ENCODE measurements around the gene TNIP1. TPM values are rescaled to one million over a fixed set of nuclear protein-coding genes. Genes with fewer than 3 reads are reported as not detected.

TNIP1 gene
- total RNA-seq, 1 donor from 2014 or later, result 512 TPM

DNA sequence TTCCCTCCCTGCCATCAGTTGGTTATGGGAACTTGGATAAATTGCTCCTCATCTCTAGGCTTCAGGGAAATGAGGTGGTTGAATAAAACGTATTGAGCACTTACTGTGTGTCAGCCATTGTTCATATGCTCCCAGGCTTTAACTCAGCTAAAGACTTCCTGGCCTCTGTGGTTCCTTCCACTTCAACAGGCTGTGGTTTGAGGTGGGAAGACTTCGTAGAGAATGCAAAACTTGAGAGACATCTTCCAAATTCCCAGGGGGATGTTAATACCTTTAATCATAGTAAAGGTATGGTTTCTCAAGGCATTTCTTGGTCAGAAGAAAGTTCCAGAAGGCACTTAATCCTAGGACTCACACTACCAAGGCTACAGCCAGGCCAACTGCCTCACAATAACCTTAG is 62.0 kb downstream of the TNIP1 start:
- CTCF ChIA-PET, result no interaction called here
- Mint-ChIP-seq H3K4me1 (peaks cover 20% of the 10 kb centered on the region), H3K27me3 (no peaks in the 10 kb centered on the region), H3K4me3 (no peak overlapping the region), H3K36me3 (ENCODE audit: low read depth) (peaks cover 4% of the 10 kb centered on the region), H3K27ac (no peak overlapping the region), H3K9me3 (no peaks in the 10 kb centered on the region)
- TF ChIP-seq, protein P1, sequence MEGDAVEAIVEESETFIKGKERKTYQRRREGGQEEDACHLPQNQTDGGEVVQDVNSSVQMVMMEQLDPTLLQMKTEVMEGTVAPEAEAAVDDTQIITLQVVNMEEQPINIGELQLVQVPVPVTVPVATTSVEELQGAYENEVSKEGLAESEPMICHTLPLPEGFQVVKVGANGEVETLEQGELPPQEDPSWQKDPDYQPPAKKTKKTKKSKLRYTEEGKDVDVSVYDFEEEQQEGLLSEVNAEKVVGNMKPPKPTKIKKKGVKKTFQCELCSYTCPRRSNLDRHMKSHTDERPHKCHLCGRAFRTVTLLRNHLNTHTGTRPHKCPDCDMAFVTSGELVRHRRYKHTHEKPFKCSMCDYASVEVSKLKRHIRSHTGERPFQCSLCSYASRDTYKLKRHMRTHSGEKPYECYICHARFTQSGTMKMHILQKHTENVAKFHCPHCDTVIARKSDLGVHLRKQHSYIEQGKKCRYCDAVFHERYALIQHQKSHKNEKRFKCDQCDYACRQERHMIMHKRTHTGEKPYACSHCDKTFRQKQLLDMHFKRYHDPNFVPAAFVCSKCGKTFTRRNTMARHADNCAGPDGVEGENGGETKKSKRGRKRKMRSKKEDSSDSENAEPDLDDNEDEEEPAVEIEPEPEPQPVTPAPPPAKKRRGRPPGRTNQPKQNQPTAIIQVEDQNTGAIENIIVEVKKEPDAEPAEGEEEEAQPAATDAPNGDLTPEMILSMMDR (IDR thresholded peaks at IDR 0.05), result no peak
- POLR2A ChIA-PET, result no interaction called here
- DNase-seq (no peak), ATAC-seq (ENCODE audit: low read depth) (no peak)
- intact Hi-C loops (cut with micrococcal nuclease), result no loop called here

DNA sequence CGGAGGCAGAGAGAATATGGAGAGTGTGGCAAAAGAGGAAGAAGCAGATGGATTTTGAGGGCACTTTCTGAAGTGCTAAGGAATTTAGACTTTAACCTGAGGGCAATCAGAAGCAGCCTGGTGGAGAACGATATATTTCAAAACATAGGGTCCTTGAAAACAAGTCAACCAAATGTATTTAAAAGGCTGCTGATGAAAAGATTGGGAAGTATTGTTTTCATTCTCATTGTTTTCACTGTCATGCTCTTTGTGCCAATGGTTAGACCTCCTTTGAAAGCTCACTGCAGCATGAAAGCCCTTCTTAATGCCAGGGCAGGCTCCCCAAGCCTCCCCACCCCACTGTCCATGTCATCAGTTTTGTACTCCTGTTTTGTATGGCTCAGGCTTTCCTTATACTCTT is 62.9 kb downstream of the TNIP1 start:
- H3K27me3 Mint-ChIP-seq, result no peaks in the 10 kb centered on the region
- ATAC-seq (ENCODE audit: low read depth) (no peak), DNase-seq (no peak)
- H3K36me3 Mint-ChIP-seq (ENCODE audit: low read depth), result peaks cover 4% of the 10 kb centered on the region
- TF ChIP-seq, protein P1 (IDR thresholded peaks at IDR 0.05), result no peak
- CTCF ChIA-PET, result no interaction called here
- H3K4me1 Mint-ChIP-seq, result peaks cover 20% of the 10 kb centered on the region
- POLR2A ChIA-PET, result no interaction called here
- no peak overlapping the region for H3K4me3 Mint-ChIP-seq
- no peak overlapping the region for H3K27ac Mint-ChIP-seq
- no peaks in the 10 kb centered on the region for H3K9me3 Mint-ChIP-seq
- intact Hi-C loops (cut with micrococcal nuclease), result no loop called here

DNA sequence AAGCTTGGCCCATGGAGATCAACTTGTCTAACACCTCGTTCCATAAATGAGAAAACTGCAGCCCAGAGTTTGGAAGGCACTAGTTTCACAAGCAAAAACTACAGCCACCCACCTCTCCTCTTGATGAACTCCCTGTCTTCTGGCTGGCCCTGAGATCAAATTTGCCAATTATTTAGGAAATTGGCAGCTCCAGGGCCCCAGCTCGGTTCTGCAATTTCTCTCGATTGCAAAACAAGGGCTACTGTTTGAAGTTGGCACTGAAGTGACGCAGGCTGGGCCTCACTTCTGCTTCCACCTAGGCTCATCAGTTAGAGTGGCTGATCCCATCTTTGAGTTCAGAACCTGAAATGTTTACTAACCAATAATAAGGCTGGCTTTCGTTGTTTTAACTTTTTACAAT is 64.1 kb downstream of the TNIP1 start:
- Mint-ChIP-seq H3K36me3 (ENCODE audit: low read depth) (peaks cover 1% of the 10 kb centered on the region), H3K27me3 (peaks cover under 1% of the 10 kb centered on the region), H3K27ac (no peak overlapping the region), H3K4me1 (peaks cover 13% of the 10 kb centered on the region), H3K4me3 (no peak overlapping the region), H3K9me3 (no peaks in the 10 kb centered on the region)
- intact Hi-C loops (cut with micrococcal nuclease), result no loop called here
- ATAC-seq (ENCODE audit: low read depth) (no peak), DNase-seq (no peak)
- POLR2A ChIA-PET, result interaction anchor here (0.6 kb wide), 1 partner anchor 109 kb away, joined by 3 read pairs; no protein-coding TSS in a partner anchor
- TF ChIP-seq, protein P1 (IDR thresholded peaks at IDR 0.05), result no peak
- CTCF ChIA-PET, result interaction anchor here (0.7 kb wide), 1 partner anchor 147 kb away, joined by 3 read pairs; no protein-coding TSS in a partner anchor

DNA sequence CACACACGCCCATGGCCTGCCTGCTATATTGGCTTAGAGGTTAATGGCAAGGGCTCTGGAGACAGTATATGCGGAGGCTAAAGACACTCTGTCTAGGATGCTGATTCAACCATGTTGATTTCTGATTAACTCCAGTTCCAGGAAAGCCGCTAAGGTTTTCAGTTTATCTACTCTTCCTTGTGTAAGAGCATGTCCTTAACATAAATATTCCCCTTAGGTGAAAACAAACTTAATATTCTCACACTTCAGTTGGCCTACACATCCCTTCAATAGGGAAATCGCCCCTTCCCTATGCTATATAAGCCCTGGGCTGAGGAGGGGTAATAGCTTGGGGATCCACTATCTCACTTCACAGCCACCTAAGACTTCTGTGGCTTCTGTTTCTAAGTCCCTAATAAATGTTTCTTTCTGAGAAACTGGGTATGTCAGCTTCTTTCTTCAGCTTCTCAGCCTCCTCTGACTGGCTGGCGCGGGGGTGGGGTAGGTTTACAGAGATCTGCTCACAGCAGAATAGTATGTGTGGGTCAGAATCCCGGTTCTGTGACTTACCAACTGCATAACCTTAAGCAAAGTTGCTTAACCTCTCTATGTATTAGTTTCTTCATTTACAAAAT is 64.8 kb downstream of the TNIP1 start:
- ChIA-PET POLR2A (interaction anchor here (0.6 kb wide), 1 partner anchor 109 kb away, joined by 3 read pairs; no protein-coding TSS in a partner anchor), CTCF (no interaction called here)
- no peak for ATAC-seq (ENCODE audit: low read depth)
- Mint-ChIP-seq H3K9me3 (no peaks in the 10 kb centered on the region), H3K4me1 (peaks cover 7% of the 10 kb centered on the region), H3K27me3 (peaks cover 3% of the 10 kb centered on the region), H3K4me3 (no peak overlapping the region), H3K36me3 (ENCODE audit: low read depth) (peaks cover 1% of the 10 kb centered on the region), H3K27ac (no peak overlapping the region)
- intact Hi-C loops (cut with micrococcal nuclease), result no loop called here
- TF ChIP-seq, protein P1 (IDR thresholded peaks at IDR 0.05), result no peak
- DNase-seq, result no peak

DNA sequence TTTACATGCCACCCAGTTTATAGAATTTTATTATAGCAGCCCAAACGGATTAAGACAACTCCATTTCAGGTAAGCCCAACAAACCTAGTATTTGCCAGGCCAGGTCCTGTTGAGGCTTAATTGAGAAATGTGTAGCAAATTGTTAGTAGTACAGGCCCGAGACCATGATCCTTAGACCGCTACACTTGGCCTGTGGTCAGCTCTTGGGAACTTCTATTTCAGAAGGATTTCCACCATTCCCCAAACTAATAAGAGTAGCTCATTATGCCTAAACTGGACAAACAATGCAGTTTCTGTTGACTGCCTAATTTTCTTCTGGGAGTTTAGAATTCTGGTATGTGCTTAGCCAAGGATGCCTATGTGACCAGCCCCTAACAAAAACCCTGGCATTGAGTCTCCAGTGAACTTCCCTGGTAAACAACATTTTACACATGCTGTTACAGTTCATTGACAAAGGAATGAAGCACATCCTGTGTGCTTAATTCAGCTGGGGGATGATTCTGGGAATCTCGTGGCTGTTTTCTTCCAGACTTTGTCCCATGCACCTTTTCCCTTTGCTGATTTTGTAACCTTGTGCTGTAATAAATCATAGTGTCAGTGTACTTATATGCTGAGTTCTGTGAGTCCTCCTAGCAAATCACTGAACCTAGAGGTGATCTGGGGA is 66.0 kb downstream of the TNIP1 start:
- ChIA-PET POLR2A (no interaction called here), CTCF (no interaction called here)
- TF ChIP-seq, protein P1 (IDR thresholded peaks at IDR 0.05), result no peak
- Mint-ChIP-seq H3K9me3 (no peaks in the 10 kb centered on the region), H3K27ac (no peak overlapping the region), H3K4me1 (no peaks in the 10 kb centered on the region), H3K4me3 (no peak overlapping the region), H3K27me3 (peaks cover 5% of the 10 kb centered on the region), H3K36me3 (ENCODE audit: low read depth) (no peaks in the 10 kb centered on the region)
- ATAC-seq (ENCODE audit: low read depth), result no peak
- intact Hi-C loops (cut with micrococcal nuclease), result no loop called here
- DNase-seq, result no peak
